ENCODE results near the gene RCVRN.
"Not testable (repeated sequence)": the region's sequence is repeated elsewhere in the genome, so short reads cannot be mapped to it uniquely, and the experiment has no call there.

Gene RCVRN

DNA sequence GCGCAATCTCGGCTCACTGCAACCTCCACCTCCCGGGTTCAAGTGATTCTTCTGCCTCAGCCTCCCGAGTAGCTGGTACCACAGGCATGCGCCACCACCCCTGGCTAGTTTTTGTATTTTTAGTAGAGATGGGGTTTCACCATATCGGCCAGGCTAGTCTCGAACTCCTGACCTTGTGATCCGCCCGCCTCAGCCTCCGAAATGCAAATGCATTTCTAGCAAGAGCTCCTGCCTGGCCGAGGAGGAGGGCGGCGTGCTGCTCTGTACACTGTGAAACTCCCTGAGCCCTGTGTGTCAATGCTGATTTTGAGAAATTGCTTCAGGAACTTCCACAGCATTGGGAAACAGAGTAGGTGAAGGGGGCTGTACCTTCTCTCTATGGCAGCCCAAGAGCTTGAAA lies 16.1 kb upstream of the RCVRN start:
- DNase-seq (ENCODE audit: low read depth): not testable (repeated sequence)

DNA sequence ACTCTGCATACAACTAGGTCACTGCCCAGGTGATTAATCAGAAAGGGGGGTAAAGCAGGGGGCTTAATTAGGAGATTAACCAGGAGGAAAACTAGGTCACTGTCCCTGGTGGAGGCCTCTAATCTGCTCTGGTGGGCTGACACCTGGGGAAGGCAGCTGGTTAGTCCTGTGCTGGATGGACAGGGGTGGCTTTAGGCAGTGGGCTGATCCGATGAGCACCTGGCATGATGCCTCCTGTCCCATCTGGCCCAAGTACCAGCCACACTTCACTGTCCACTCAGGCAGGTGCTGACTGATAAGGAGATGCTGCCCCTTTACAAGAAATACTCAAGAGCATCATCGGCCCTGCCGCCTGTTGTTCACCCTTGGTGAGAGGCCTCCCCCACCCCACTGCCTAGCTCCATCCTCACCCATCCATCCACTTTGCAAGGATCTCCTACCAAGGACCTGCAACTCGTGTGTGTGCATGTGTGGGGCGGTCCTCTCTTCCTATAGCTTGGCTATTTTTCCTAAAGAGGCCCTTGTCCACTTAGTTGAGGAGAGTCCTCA lies 13.8 kb upstream of the RCVRN start:
- no peak for DNase-seq (ENCODE audit: low read depth)

DNA sequence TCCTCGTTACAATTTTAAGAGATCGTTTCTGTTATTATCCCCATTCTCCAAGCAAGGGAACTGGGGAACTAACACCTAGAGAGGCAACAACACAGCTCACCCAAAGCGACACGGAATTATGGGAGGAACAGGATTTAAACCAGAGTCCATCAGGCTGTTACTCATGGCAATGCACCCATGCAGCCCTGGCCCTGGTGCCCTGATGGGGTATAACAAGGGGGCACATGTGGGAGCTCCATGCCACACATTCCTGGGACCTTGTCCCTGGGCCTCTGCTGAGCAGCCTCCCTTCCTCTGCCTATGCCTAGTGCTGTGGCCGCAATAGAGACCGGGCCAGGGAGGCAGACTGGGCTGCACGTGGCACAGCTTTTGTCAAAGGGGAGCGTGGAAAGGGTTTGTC lies 13.3 kb upstream of the RCVRN start:
- no peak for DNase-seq (ENCODE audit: low read depth)

DNA sequence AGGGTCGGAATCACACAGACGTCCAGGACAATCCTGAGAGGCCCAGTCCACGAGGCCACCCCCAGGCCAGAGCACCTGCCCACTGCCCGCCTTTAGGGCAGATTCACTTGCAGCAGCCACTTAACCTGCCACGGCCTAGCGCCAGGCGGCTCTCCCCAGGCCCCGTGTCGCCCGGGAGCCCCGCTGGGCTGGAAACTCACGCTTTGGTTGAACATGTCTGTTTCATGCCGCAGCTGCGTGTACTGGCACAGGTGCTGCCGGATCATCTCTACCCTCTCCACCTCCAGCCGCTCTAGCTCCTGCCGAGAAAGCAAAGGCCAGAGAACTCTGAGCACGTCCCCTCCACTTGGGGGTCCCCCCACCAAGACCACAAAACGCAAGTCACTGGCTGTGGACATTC lies 12.7 kb upstream of the RCVRN start:
- no peak for DNase-seq (ENCODE audit: low read depth)

DNA sequence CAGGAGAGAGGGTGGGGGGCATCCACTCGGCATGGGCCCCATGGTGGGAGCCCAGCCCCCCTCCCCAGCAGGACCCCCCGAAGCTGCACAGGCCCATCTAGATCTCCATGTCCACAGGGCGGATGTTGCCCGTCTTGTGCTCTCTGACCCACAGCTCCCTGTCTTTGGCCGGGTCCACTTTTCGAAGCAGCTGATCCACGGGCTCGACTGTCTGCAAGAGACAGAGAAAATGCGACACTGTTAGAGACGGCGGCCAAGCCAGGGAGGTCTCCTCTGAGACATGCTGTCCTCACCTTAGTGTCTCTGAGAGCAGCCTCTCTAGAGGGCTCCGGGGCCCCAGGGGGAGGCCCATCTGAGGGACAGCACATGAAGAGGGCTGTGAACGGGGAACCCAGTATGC lies 12.1 kb upstream of the RCVRN start:
- DNase-seq (ENCODE audit: low read depth): no peak

DNA sequence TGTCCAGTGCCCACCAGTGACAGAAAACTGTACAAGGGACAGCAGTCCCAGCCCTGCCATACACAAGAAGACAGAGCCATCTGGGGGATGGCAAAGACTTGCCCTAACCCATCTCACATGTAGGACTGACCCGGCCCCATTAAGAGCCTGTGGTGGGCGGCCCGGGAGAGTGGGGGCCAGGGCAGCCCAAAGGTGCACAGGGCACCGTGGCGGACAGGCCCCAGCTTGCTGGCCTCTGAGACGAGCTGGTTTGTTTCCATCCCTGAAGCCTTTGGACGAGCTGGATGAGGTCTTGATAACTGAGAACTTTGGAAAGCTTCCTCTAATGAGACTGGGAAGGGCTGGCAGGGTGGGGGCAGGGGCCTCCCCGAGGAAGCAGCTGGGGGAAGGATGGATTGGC lies 11.0 kb upstream of the RCVRN start:
- DNase-seq (ENCODE audit: low read depth): no peak

DNA sequence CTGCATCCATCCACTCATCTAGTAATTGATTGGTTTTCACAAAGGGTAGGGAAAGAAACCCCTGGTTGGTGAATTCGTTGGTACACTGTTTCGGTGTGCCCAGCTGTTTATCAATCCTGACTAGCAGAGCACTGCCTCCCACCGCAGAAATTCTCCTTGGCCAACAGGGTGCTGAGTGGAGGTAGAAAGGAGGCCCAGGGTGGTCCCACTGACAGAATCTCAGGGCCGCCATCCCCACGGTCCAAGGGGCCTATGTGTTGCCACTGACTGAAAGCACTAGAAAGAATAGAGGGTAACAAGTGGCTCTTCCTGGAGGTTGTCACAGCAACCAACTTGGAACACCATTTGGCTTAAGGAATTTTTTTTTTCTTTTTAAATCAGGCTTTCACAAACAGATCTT lies 8.4 kb upstream of the RCVRN start:
- no peak for DNase-seq (ENCODE audit: low read depth)

DNA sequence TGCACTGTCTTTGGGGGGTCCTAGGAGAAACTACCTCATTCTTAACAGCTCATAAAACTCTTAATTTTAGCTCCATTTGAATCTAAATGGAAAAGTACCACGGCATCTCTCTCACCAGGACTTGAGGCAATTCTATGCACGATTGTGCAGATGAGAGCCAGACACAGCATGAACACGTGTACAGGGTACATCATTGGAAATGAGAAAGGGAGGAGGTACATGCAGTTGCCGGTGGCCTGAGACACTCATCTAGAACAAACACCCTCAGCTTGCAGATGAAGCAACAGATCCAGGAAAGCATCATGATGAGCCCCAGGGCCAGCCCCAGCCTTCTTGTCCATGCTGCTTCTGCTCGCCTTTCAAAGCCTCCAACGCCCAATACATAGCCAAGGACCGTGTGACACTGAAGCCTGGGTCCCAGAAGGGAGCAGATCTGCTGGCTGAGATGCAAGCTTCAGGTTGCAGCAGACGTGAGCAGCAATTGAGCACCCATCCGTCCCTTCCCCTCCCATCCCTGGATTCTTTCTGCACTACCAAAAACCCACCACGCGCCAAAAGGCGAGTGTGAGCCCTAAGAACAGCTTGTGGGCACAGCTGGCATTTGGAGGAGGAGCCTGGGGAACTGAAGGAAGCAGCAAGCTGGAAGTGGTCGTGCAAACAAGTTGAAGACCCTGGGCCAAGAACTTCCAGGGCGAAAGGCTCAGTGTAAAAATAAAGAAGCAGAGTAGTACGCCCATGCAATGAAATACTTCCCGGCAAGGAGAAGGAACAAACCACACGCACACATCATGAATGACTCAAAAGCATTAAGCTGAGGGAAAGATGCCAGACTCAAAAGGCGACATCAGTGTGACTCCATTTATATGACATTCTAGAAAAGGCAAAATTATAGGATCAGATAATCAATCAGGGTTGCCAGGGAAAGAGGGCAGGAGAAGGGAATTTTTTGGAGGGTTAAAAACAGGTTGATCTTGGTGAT lies 7.3 kb upstream of the RCVRN start:
- no peak for DNase-seq (ENCODE audit: low read depth)

DNA sequence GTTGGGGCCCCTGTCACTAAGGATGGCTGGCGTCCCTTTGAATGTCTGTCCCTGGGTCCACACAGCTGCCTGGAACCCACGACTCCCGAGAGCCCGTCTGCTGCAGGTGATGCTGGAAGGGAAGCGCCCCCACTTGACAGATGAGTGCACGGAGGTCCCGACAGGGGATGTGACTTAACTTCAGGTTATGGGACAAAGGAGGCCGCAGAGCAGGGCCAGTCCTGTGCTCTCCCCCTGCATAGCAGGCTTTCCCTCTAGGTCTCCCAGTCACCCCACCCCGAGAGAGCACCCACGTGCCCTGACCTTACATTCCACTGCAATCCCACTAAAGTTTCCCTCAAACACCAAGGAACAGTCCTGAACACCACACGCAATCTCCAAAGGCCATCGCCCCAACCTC lies 6.0 kb upstream of the RCVRN start:
- no peak for DNase-seq (ENCODE audit: low read depth)

DNA sequence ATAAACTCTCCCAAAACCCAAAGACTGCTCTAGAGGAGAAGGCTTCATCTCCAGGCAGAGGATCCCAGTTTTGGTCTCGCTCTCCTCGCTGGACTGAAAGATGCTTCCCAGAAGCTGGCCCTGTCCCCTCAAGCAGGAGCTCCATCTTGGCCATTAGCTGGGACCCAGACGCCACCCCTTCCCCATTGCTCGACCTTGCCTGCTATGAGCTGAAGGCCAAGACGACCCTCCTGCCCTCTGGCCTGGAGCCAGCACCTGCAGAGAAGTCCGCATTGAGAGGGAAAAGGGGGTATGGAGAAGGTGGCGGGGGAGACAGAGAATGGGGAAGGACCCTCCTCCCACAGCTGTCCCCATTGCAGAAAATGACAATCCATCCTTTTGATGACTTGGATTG lies 3.6 kb upstream of the RCVRN start:
- DNase-seq (ENCODE audit: low read depth): no peak

DNA sequence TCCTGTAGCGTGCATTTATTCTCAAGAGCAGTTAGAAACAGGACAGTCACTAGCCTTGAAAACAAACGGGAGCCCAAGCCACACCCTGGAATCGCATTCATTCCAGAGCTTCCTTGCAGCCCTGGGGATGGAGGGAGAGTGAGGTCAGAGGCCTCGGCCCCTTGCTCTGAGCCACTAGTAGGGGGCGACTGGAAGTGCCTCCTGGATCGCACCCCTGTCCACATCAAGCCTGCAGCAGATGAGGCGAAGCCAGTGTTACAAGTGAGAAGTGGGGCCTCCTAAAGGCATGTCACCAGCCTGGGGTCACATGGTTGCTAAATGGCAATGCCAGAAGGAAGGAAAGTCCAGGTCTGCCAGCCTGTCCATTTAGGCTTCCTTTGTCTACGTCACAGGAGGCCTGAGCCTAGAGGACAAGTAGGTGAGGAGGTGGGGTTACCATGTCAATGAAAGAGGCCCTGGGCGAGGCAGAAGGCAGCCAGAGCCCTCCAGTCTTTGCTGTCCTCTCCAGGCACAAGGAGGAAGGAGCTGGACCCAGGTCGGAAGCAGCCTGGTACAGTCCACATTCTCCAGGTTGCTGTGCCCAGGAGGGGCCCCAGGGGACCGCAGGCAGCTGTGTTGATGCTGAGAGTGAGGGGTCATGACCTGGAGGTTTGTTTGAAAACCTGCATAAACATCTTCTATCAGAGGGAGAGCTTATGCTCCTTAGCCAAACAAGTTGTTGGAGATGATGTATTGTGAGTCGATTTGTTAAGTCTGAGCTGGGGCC lies 3.0 kb upstream of the RCVRN start:
- no peak for DNase-seq (ENCODE audit: low read depth)

DNA sequence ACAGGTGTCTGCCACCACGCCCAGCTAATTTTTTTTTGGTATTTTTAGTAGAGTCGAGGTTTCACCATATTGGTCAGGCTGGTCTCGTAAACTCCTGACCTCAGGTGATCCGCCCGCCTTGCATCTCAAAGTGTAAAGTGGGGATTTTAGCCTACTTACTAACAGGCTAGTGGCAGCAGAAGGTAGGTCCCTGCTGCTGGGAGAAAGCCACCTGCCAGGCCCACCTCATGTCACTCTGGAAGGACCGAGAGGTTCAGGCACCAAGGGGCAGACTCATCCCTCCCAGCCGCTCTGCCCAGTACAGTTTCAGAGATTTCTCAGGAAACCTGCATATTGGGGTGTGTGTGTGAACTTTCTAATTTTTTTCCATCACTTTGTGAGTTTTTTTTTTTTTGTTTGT lies 2.1 kb upstream of the RCVRN start:
- DNase-seq (ENCODE audit: low read depth): no peak

DNA sequence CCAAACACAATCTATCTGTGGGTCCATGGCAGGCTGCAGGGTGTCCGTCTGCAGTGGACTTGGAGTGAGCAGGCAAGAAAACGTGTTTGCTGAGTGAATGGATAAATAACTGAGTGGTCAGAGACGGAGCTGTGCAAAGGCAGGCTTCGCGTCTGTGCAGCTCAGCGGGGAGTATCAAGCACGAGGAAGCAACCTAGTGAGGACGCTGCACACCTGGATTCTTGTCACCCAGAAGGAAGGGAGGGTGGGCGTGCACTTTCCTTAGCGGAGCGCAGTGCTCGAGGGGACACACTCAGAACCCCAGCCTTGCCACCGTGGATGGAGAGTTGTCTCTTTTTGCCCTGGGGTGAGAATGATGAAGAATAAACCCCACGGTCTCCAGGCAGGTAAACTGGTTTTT lies 1.5 kb upstream of the RCVRN start:
- DNase-seq (ENCODE audit: low read depth): no peak

DNA sequence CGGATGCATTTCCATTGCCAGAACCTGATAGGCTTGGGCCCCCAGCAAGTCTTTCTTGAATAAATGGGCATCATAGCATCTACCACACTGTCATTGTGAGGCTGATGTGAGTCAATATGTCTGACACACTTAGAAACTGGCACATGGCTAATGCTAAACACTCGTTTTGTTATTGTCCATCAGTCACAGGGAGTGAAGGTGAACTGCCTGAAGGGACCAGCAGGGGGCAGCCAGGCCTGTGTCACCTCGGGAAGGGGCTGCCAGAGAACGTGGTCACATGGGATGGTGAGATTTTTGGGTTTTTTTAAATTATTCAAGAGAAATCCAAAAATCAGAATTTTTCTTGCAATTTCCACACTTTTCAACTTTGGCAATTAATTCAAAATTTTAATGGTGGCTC lies 831 bp upstream of the RCVRN start:
- no peak for DNase-seq (ENCODE audit: low read depth)

DNA sequence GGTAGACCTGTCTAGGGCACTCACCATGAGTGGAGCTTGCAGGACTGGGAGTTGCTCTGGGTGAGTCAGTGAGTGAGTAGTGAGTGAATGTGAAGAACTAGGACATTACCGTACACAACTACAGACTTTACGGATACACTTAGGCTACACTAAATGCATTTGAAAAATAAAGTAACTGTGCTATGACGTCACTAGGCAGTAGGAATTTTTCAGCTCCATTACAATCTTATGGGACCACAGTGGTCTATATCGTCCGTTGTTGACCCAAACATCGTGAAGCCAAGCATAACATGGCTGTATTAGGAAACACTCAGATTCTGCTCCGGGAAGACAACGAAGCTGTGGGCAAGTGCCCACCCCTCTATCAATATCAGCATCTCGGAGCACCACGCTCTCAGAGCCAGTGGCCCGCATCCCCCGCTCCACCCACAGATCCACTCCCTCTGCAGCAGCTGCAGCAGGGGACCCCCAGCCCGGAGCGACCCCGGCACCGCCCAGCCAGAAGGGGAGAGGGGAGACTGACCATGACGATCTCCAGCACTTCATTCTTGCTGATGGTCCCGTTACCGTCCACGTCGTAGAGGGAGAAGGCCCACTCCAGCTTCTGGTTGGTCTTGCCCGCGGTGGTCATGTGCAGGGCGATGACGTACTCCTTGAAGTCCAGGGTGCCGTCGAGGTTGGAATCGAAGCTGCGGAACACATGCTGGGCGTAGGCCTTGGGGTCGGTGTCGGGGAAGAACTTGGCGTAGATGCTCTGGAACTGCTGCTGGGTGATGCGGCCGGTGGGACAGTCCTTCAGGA lies 594 bp downstream of the RCVRN start:
- no peak for DNase-seq (ENCODE audit: low read depth)

DNA sequence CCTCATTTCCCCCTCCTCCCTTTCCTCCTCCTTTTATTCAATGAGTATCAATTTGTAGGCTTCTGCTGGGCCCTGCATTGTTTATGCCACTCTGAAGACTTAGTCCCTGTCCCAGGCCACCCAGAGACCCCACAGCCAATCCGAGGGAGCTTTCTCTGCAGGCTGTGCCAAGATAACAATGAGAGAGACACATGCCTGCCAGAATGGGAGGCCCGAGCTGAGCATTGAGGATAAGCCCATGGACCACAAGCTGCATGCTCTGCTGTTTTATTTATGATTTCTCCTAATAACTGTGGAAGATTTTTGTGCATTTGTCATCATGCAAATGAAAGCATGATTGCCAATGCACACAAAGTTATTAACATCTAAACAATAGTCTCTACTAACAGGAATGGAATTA lies 3.0 kb downstream of the RCVRN start:
- no peak for DNase-seq (ENCODE audit: low read depth)

DNA sequence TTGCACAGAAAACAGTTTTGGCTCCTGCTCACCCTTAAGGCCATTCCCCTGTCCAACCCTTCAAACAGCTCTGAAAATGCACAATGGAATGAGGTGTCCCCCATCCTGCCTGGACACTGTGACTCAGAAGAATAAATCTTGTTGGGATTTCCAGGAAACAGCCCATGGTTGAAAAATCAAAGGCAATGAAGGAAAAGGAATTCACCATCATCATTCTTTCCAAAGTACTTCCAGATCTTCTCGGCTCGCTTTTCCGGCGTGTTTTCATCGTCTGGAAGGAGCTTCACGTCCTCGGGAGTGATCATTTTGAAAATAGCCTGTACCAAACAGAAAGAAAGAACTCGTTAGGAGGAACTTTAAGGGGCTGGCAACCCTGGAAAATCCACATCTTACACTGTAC lies 4.3 kb downstream of the RCVRN start:
- DNase-seq (ENCODE audit: low read depth): no peak

DNA sequence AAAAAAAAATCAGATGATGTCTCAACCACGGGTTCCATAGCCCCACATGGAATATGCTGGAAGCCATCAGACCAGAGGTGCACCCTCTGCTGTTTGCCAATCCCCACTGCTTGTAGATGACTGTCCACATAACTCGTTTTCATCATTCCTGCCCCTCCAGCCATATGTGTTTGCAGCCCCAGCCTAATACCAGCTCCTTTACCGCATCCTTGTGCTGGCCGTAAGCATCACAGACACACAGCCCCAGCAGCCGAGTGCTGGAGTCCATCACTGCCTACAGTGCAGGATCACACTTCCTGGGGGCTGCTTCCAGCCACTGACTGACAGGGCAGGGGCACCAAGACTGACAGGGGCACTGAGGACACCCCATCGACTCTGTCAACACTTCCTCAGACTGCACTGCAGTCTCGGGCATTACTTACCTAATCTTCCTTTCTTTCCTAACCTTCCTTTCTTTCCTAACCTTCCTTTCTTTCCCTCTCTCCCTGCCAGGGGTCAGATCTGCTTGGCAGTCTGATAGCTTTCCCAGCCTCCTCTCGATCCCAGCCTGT lies 5.0 kb downstream of the RCVRN start:
- no peak for DNase-seq (ENCODE audit: low read depth)

DNA sequence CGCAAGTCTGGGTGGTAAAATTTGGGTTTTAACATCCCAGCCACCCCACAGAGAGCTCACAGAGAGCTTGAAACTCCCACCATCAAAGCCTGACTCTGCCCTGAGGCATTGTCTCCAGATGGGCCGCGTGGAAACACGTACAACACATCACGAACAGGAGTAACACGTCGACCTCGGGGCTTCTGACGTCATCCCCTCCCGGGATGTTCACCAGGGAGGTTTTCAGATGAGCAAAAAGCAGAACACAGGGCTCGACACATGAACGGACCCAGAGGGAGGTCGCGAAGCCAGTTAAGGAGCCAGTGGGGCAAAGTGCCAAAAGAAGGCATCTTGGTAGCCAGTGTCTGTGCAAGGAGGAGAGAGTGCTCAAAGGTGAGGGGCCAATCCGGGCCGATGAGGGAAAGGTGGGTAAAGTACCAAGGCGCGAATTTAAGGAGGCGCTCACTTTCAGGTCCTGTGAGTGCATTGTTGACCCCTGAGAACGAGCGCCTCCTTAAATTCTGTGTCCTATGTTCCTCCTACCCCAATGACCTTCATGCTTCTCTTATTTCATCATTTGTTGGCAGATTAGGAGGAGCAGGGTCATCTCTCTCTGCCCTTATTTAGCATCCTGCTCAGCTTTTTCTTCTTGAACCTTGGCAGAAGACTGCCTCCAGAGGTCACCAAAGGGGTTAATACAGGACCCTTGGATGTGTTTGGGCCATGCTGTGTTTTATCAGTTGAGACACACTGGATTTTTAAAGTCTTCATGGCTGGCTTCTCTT lies 5.6 kb downstream of the RCVRN start:
- no peak for DNase-seq (ENCODE audit: low read depth)

DNA sequence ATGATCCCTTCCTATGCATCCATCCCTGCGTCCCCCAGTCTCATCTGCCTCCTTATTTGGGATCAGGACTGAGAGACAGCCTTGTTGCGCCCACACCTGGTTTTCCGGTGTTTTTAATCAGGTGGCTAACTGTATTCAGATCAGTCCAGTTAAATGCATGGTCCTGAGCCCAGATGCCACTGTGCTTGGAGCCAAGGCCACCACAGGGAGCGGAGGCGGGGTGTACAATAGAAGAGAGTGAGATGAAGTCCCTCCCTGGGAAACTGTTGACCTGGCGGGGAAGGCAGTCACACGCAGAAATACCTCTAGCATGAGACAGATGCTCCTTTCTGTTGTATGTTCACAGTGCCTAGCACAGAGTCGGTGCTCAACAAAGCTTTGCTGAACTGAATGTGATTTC lies 6.3 kb downstream of the RCVRN start:
- DNase-seq (ENCODE audit: low read depth): no peak

DNA sequence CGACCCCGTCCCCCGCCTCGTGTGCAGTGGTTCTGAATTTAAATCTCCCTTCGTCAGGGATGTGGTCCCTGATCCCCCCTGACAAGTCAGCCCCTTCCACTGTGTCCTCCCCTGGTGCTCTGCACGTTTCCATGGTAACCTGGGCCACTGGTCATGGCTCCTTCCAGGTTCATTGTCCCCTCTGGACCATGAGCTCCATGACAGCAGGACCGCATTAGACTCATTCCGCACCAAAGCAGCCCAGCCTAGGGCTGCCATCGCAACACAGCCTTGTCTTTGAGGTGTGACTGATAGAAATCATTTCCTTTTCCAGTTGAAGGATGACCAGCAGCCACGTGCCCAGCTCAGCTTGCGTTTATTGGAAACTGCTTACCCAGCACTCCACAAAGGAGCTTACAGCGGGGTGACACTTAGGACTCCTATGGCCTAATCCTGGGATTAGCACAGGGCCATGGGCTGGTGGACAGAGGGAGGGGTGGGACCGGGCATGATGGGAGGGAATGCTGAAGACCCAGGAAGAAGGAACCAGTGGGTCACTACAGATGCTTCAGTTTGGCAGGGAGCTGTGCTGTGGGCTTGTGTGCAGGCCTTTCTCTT lies 7.6 kb downstream of the RCVRN start:
- no peak for DNase-seq (ENCODE audit: low read depth)
